ENCODE data around the gene TADA2A.
"Not testable (repeated sequence)": the region's sequence is repeated elsewhere in the genome, so short reads cannot be mapped to it uniquely, and the experiment has no call there.

Gene TADA2A

GRCh38 chr17:37440424-37440823 is 33.7 kb downstream of the TADA2A start:
- H3K4me3 ChIP-seq (ENCODE audit: low read depth, low read length), result no peak overlapping the region
- DNase-seq (ENCODE audit: low read depth), result no peak
- TF ChIP-seq, protein P1, sequence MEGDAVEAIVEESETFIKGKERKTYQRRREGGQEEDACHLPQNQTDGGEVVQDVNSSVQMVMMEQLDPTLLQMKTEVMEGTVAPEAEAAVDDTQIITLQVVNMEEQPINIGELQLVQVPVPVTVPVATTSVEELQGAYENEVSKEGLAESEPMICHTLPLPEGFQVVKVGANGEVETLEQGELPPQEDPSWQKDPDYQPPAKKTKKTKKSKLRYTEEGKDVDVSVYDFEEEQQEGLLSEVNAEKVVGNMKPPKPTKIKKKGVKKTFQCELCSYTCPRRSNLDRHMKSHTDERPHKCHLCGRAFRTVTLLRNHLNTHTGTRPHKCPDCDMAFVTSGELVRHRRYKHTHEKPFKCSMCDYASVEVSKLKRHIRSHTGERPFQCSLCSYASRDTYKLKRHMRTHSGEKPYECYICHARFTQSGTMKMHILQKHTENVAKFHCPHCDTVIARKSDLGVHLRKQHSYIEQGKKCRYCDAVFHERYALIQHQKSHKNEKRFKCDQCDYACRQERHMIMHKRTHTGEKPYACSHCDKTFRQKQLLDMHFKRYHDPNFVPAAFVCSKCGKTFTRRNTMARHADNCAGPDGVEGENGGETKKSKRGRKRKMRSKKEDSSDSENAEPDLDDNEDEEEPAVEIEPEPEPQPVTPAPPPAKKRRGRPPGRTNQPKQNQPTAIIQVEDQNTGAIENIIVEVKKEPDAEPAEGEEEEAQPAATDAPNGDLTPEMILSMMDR (IDR thresholded peaks at IDR 0.05; ENCODE audit: insufficient read depth, low read depth, low read length, missing control alignments), result no peak

GRCh38 chr17:37441369-37442014 is 34.8 kb downstream of the TADA2A start:
- peak; percentile 26 for DNase-seq (ENCODE audit: low read depth)
- not testable (repeated sequence) for H3K4me3 ChIP-seq (ENCODE audit: low read depth, low read length)

DNA sequence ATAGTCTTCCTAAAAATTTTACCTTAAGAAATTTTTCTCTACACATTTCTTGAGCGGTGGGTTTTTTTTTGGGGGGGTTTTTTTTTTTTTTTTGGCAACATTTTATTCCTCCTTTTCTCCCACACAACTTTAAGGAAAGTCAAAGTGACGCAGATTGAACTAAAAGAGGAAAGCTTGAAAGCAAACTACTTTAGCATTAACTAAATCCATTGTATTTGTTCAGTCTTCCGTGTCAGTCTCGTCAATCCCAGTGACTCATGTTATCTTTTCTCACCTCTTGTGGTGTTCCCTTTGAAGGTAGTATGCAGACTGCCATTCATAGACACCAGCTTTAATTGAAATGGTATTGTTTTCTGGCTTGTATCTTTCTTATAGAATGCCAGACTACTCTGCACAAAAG is 39.3 kb downstream of the TADA2A start:
- DNase-seq (ENCODE audit: low read depth), result peak; percentile 58
- TF ChIP-seq, protein P1 (IDR thresholded peaks at IDR 0.05; ENCODE audit: insufficient read depth, low read depth, low read length, missing control alignments), result no peak

DNA sequence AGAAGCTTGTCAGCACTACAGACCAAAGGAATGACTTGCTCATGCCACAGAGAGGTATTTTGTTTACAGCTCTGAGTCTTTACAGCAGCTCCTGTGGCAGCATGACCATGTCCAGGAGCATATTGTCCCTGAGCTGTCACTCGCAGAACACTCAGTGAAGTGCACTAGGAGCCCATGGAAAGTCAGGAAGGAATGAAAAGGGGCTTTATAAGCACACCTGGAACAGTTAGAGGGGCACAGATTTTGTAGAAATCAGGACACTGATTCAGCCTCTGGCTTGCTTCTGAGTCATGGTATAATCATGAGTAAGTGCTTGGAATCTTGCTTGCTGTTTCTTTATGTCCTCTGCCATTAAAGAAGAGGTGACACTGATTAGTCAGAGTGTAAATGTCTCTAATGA is 41.0 kb downstream of the TADA2A start:
- TF ChIP-seq, protein P1 (IDR thresholded peaks at IDR 0.05; ENCODE audit: insufficient read depth, low read depth, low read length, missing control alignments), result no peak

More for the DNA sequence above, 39.3 kb downstream of the TADA2A start:
- no peak overlapping the region for H3K4me3 ChIP-seq (ENCODE audit: low read depth, low read length)

GRCh38 chr17:37450112-37450511 is 43.4 kb downstream of the TADA2A start:
- H3K4me3 ChIP-seq (ENCODE audit: low read depth, low read length), result no peak overlapping the region
- TF ChIP-seq, protein P1 (IDR thresholded peaks at IDR 0.05; ENCODE audit: insufficient read depth, low read depth, low read length, missing control alignments), result no peak
- no peak for DNase-seq (ENCODE audit: low read depth)

More for the DNA sequence above, 41.0 kb downstream of the TADA2A start:
- no peak overlapping the region for H3K4me3 ChIP-seq (ENCODE audit: low read depth, low read length)
- DNase-seq (ENCODE audit: low read depth), result no peak

DNA sequence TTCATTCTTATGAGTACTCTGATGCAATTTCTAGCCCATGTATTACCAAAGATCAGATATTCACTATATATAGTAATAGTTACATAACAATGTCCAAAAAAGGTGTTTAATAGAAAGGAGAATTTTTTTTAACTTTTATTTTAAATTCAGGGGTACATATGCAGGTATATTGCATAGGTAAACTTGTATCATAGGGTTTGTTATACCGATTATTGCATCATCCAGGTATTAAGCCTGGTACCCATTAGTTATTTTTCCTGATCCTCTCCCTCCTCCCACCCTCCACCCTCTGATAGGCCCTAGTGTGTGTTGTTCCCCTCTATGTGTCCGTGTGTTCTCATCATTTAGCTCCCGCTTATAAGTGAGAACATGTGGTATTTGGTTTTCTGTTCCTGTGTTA is 51.1 kb downstream of the TADA2A start:
- not testable (repeated sequence) for DNase-seq (ENCODE audit: low read depth); H3K4me3 ChIP-seq (ENCODE audit: low read depth, low read length)

DNA sequence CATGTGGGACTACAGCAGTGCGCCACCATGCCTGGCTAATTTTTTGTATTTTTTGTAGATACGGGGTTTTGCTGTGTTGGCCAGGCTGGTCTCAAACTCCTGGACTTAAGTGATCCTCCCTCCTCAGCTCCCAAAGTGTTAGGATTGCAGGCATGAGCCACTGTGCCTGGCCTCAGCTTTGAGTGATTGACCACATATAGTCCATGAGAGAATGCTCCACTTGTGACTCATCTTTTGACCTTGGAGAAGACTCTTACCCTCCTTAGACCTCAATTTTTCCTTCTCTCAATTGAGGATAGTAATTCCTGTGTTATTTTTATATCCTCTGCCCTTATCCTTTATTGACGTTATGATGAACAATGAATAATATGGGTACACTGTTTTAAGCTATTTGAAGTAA is 52.1 kb downstream of the TADA2A start:
- H3K4me3 ChIP-seq (ENCODE audit: low read depth, low read length), result no peak overlapping the region
- TF ChIP-seq, protein P1 (IDR thresholded peaks at IDR 0.05; ENCODE audit: insufficient read depth, low read depth, low read length, missing control alignments), result no peak
- no peak for DNase-seq (ENCODE audit: low read depth)

GRCh38 chr17:37461668-37462067 is 55.0 kb downstream of the TADA2A start:
- no peak for DNase-seq (ENCODE audit: low read depth)
- TF ChIP-seq, protein P1 (IDR thresholded peaks at IDR 0.05; ENCODE audit: insufficient read depth, low read depth, low read length, missing control alignments), result no peak
- H3K4me3 ChIP-seq (ENCODE audit: low read depth, low read length), result no peak overlapping the region
